Colon (tissue), 2 donors: ENCODE measurements around the gene FGF11.

Experiments
- FAIRE-seq: peaks from 2 replicates; lab custom pipeline; 2012; peaks lifted over from hg19 to GRCh38; lab: Jason Lieb, UNC
- donor health status: control.
- donor health status: control.

Gene FGF11

GRCh38 chr17:7431231-7431630 lies 8.1 kb upstream of the FGF11 start:
- no peak for FAIRE-seq

DNA sequence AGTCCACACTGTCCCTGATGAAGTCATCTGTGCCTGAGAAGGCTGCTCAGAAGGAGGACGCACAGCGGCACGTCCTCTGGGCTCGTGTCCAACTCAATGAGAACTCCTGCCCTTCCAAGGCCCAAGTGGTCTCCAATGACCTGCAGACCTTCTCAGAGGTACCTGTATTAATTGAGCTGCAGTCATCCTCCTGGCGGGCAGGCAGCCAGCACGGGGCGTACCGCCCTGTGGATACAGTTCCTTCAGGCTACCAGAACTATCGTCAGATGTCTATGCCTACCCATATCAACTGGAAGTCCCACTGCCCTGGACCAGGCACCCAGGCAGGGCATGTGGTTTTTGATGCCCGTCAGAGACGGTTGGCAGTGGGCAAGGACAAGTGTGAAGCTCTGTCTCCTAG lies 7.0 kb upstream of the FGF11 start:
- no peak for FAIRE-seq

DNA sequence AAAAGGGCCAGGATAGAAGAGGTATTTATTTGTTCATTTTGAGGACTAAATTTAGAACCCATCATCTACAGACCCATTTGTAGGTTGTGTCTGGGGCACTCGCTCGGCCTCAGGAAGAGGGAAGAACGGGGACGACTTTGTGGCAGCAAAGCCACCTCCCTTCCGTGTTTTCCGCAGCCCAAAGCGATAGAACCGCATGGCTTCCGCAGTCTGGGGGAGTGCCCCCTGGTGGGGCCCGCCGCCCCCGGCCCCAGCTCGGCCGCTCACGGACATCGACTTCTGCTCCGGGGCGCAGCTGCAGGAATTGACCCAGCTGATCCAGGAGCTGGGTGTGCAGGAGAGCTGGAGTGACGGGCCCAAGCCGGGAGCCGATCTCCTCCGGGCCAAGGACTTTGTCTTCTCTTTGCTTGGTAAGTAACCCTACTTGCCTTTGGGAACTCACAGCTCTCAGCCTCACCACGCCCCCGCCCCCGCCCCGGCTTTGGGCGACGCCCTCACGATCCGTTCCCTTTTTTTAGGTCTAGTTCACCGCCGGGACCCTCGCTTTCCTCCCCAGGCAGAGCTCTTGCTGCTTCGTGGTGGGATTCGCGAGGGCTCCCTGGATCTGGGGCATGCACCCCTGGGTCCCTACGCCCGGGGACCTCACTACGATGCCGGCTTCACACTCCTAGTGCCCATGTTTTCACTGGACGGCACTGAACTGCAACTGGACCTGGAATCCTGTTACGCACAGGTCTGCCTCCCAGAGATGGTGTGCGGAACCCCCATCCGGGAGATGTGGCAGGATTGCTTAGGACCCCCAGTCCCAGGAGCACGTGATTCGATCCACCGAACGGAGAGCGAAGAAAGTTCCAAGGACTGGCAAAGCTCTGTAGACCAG lies 3.4 kb upstream of the FGF11 start:
- no peak for FAIRE-seq

GRCh38 chr17:7436556-7437368 lies 2.5 kb upstream of the FGF11 start:
- no peak for FAIRE-seq

GRCh38 chr17:7437369-7437863 lies 1.9 kb upstream of the FGF11 start:
- no peak for FAIRE-seq

- FAIRE-seq: no peak
Observed at GRCh38 chr17:7437950-7438614, 1.2 kb upstream of the FGF11 start.

DNA sequence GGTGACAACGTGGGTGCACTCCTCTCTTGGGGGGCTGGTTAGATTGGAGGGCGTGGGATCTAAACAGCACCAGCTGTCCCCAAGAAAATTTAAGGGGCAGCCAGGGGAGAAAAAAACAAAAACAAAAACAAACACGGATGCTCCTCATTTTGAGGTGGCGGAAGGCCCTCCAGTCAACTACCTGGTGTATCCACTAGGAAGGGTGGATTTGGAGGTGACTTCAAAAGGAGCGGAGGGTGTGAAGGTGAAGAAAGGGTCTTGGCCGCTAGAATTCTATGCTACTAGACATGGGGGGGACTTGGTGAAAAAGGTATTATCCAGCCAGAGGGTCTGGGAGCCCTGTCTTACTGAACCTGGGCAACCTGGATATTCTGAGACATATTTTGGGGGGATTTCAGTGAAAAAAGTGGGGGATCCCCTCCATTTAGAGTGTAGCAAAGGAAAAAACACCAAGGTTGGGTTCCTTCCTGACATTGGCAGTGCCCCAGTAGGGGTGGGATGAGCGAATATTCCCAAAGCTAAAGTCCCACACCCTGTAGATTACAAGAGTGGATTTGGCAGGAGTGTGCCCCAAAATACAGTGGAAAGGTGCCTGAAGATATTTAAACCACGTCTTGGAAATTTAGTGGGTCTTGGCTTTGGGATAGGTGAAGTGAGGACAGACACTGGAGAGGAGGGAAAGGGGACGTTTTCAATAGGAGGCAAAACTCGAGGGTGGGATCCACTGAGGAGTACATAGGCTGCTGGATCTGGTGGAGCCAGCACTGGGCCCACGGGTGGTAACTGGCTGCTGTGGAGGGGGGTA lies 454 bp upstream of the FGF11 start:
- FAIRE-seq: no peak

DNA sequence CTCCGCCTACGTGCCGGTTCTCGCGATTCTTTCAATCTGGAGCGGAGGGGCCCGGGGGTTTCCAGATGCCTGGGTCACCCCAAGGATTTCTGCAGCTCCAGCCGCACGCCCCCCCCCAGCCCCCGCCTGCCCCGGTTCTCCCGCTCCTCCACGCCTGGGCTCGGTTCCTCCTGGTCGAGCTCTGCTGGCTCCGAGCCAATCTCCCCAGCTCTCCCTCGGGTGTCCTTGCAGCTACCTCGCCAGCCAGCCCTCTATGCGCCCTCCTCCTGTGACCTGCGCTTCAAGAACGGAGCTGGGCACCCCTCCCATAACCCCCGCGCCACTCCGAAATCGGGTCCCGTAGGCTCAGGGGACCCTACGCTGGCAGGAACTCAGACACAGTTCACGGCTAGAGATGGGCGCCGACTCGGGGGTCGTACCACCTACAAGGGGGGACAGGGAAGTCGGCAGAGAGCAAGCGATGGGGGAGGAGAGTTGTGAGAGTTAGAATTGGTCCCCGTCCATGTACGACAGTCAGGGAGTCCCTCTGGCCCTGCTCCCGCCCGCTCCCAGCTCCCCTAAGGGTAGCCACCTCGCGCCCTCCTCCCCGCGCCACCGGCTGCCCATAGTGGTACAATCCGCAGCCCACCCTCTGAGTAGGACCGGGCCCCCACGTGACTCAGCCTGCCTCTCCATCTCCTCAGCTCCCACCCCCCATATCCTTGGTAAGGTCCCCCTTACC lies 961 bp downstream of the FGF11 start:
- FAIRE-seq: no peak

GRCh38 chr17:7440834-7441195 lies 1.5 kb downstream of the FGF11 start:
- FAIRE-seq: no peak

GRCh38 chr17:7441266-7441665 lies 2.0 kb downstream of the FGF11 start:
- no peak for FAIRE-seq

- no peak for FAIRE-seq
Observed at GRCh38 chr17:7442142-7442541, 2.8 kb downstream of the FGF11 start.

GRCh38 chr17:7443499-7444485 lies 4.5 kb downstream of the FGF11 start:
- FAIRE-seq: no peak

- no peak for FAIRE-seq
Observed at GRCh38 chr17:7444682-7445618, 5.6 kb downstream of the FGF11 start, which contains the start of gene CHRNB1. Gene CHRNB1, plus strand, starts transcription at chr17:7445061. Its CDS starts 67 bp downstream, at chr17:7445128.

- no peak for FAIRE-seq
Observed at GRCh38 chr17:7445619-7445968, 6.3 kb downstream of the FGF11 start.

DNA sequence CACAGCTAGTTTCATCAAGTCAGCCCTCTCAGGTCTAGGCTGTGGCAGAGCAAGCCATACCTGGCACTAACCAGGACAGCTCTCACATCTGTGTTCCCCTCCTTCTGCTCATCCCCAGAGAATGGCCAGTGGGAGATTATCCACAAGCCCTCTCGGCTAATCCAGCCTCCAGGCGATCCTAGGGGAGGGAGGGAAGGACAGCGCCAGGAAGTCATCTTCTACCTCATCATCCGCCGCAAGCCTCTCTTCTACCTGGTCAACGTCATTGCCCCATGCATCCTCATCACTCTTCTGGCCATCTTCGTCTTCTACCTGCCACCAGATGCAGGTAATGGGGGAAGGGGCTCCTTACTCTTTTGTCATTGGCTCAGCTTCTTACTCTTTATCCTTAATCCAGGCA lies 9.1 kb downstream of the FGF11 start:
- no peak for FAIRE-seq

DNA sequence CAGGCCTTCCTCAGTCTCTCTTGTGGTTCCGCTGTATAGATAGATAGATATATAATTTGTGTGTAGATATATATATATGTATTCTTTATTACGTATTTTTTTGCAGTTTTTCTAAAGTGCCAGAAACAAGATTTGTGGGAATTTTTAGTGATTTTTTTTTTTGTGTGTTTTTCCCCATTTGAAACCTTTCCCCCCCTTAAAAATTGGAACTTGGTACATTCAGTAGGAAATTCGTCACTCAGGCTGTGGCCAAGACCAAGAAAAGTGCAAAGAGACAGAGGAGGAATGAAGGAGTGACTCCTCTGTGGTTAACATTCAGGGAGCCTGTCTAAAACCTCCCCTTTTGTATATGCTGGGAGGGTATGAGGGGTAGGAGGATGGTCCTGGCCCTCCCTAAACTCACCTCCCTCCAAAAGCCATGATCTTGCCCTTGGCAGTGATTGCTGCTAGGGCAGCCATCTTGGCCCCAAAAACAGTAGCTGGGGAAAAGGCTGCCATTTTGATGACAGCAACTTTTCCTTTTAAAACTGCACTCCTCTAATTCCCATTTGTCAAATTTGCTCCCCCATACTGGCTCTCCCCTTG lies 20.7 kb downstream of the FGF11 start:
- FAIRE-seq: no peak

GRCh38 chr17:7460850-7461660 lies 21.7 kb downstream of the FGF11 start:
- FAIRE-seq: no peak
